HG02885 (cell line): ENCODE results near the gene RGPD5.
"Not testable (repeated sequence)": the region's sequence is repeated elsewhere in the genome, so short reads cannot be mapped to it uniquely, and the experiment has no call there.

Experiments used
- ATAC-seq: cut with Tn5 transposase; IDR thresholded peaks from one replicate; pipeline ENCODE4 v1.9.1; 2021; ENCODE audit warnings: mild to moderate bottlenecking; ENCODE audit not compliant: unreplicated experiment, poor library complexity

Gene RGPD5

DNA sequence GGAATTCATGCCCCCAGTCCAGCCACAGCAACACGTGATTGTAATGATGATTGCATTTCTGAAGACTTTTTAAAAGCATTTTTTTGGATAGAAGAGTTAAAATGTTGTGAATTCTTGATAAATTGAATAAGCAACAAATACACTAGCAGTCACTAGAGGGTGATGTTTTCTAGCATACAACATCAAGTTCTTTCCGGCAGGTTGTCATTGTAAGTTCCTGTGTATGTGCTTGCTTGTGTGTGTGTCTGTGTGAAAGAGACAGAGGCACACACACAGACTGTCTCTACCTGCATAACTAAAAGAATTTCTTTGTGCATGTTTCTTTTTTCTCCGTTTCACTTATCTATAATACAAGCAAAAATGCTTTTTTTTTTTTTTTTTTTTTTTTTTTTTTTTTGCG, 95.8 kb downstream of the RGPD5 start:
- not testable (repeated sequence) for ATAC-seq

DNA sequence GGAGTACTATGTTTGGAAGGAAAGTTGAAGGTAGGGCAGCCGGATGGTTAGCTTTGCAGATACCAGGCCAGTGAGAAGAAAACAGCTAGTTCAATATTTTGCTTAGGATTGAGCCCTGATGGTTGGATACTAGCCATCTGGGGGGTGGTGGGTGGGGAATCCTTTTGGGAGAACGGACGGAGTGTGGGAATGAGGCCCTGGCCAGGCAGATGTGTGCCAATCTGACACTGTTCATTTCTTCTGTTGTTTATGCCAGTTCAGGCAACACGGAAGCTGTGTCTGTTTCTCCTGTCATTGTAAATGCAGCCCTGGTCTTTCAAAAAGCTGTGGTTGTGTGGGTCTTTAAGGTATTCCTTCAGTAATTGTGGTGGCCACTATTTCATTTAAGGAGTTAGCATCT, 96.9 kb downstream of the RGPD5 start:
- ATAC-seq = not testable (repeated sequence)

DNA sequence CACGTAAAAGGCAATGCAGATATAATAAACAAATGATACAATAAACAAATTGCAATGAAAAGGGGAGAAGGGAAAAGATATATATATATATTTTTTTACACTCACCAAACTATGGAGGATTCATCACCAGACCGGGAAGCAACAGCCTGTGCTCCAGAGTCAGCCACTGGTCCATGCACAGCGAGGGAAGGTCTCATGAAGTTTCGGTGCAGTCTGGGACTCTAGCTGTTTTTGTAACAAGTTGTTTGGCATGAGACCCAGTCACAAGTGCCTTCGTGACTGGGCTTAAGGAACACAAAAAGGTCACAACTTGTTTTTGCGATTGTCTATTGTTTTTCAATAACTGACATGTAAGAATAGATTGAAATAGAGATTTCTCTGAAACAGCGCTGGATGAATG, 99.6 kb downstream of the RGPD5 start:
- not testable (repeated sequence) for ATAC-seq

DNA sequence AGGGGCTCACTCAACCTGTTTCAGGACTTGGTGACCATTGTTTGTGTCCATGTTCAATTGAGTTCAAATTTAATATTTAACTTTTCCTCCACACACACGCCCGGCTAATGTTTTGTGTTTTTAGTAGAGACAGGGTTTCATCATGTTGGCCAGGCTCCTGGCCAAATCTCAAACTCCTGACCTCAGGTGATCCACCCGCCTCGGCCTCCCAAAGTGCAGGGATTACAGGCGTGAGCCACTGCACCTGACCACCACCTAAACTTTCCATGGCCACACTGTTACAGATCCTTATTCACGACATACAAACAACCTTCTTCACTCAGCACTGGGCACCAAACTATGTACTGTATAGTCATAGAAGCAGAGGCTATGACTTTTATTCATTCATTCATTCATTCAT, 100.0 kb downstream of the RGPD5 start:
- not testable (repeated sequence) for ATAC-seq

DNA sequence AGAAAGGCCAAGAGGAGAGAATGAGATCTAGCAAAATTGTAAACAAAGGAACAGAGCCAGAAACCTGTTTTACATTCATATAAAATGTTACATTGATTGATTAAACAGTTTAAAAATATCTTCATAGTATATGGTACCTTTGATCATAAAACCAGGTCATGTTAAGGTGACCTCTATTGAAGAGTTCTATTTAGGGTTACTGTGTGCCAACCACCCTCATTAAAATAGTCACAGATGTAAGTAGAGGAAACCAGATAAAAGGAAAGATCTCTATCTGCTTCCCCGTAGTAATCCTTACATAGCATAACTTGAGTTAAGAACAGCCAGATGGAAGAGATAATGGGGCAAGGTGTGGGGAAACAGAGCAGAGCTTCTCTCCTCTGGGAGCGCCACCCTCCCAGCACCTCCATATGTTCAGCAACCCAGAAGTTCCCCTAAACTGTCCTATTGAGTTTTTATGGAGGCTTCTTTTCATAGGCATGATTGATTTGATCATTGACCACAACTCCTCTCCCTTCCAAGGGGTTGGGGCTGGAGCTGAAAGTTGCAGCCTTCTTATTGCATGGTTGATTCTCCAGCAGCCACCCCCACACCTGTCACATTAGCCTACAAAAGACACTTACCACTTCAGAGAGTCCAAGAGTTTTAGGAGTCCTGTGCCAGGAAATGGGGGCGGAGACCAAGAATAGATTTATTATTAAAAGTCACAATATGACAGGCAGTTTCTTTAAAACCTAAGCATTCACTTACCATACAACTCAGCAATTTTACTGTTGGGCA, 101.2 kb downstream of the RGPD5 start:
- not testable (repeated sequence) for ATAC-seq

DNA sequence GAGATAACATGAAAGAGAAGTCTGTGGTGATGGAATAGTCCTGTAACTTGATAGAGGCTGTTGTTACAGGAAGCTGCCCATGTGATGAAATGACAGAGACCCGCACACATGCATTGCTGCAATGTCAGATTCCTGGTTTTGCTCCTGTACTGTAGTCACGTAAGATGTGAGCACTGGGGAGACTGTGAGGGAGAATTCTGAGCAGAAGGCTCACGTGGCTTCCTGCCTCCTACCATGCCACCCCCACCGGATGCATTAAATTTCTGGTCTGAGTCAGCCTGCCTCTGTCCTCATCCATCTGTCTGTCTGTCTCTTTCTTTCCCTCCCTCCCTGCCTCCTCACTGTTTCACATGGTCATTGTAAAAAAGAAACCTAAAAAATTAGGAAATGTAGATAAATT, 102.1 kb downstream of the RGPD5 start:
- peak; percentile 98 for ATAC-seq

DNA sequence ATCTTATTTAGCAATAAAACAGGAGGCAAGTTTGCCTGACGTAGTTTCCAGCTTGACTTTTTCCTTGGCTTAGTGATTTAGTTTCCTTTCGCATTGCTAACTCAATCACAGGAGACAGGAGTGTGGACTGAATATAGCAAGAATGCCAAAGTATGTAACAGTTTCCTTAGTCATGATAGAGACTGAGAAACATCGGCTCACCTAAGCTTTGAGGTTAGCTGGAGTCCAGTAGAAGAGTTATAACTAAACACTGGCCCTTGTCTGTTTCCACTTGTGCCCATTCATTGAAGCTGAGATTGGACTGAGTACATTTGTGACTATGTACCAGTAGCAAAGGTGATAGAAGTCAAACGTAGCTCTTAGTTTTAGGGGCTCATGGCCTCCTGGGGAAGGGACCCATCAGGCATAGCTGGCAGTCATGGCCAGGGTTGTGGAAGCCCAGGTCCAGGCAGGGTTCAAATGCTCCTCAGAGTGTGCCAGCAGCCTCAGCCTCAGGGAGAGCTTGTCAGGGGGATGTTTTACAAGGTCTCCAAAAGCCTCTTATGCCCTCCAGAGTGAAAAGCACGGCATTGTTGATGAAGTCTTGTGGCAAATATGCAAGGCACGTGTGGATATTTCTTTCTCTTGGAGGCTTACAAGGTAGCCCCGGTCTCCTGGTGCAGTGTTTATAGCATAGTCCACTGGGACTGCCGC, 103.8 kb downstream of the RGPD5 start:
- not testable (repeated sequence) for ATAC-seq

DNA sequence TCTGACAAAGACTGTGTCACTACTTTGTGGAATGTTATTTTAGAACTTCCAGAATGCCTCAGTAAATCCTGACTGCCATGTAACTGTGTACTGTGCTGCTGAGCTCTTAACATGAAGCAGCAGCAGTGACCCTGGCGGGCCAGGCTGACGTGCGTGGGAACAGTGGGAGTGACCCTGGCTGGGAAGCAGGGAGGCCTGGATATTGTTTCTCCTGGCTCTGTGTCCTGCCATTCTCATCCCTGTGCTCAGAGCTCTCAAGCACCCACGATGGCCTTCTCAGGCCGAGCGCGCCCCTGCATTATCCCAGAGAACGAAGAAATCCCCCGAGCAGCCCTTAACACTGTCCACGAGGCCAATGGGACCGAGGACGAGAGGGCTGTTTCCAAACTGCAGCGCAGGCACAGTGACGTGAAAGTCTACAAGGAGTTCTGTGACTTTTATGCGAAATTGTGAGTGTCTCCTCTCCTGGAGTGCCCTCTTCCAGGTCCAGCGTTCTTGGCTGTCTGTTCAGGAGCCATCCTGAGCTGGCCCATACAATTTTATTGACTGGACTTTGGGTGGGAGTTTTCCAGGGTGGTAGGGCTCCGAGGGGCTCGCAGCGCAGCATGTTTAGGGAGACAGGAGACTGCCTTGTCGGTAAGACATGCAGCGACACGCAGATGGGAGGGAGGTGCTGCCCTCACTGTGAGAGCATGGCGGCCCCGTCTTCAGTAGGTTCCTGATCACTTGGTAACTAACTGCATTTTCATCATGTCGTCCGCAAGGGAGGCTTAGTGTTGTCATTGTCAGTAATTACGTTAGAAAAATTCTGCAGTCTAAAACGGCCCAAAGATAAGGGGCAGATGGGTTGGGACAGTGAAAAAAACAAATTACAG, 104.6 kb downstream of the RGPD5 start, which contains the start of gene LIMS3:
Gene LIMS3 (plus strand): TSS at position 227 of the 875 bp plus-strand sequence. CDS start 41 bp downstream, at position 268.
- not testable (repeated sequence) for ATAC-seq

DNA sequence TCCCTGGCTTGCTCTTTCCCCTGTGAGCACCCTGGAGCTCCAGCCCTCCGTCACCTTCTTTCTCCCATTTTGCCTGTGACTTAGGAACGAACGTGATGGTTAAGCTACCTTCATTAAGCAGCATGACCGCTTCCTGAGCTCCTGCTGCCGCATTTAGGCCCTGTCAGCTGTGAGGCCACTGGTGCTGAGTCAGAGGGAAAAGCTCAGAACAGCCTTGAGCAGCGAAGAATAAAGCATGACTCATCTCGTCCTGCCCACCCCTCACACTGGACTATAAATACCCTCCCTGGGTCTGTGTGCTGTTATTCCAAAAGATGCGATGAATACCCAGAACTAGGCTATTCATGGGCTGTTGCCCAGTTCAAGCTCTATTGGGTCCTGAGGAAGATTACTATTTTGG, 111.7 kb downstream of the RGPD5 start:
- peak; percentile 91 for ATAC-seq
